WTC11 (cell line): Measurements from ENCODE around the gene CDC23. TPM values are rescaled to one million over a fixed set of nuclear protein-coding genes. Genes with fewer than 3 reads are reported as not detected.

Experiments used
- ATAC-seq: fragments of 200-7000 bp; cut with Tn5 transposase; 2 replicates; pipeline ENCODE4 v1.10.0; 2021; ENCODE audit warnings: mild to moderate bottlenecking, moderate library complexity
- CTCF ChIA-PET: fragments of 300-600 bp; sonication (Branson Sonifier 250); formaldehyde crosslinking; loops from one replicate; lab custom pipeline; 2021; ENCODE audit warnings: antibody characterized with exemption; lab: Charles Lee
- POLR2A ChIA-PET: fragments of 350-600 bp; sonication (Branson Sonifier 250); formaldehyde crosslinking; loops from one replicate; lab custom pipeline; 2021; ENCODE audit warnings: antibody characterized with exemption; lab: Charles Lee
- DNase-seq: peaks from one replicate; pipeline ENCODE4 v3.0.0; 2021; ENCODE audit warnings: low spot score
- H3K27ac Mint-ChIP-seq: 2 replicates; pipeline ENCODE4 v1.8.0; 2021; ENCODE audit warnings: mixed read lengths
- H3K27me3 Mint-ChIP-seq: 2 replicates; pipeline ENCODE4 v1.8.0; 2021; ENCODE audit warnings: low read depth, mild to moderate bottlenecking, moderate library complexity, mixed read lengths
- H3K36me3 Mint-ChIP-seq: 2 replicates; pipeline ENCODE4 v1.8.0; 2021; ENCODE audit warnings: mixed read lengths
- H3K4me1 Mint-ChIP-seq: 2 replicates; pipeline ENCODE4 v1.8.0; 2022; ENCODE audit warnings: mixed read lengths
- H3K4me3 Mint-ChIP-seq: 2 replicates; pipeline ENCODE4 v1.8.0; 2021; ENCODE audit warnings: mild to moderate bottlenecking, moderate library complexity, mixed read lengths
- H3K9me3 Mint-ChIP-seq: 2 replicates; pipeline ENCODE4 v1.8.0; 2021; ENCODE audit warnings: mixed read lengths
- CREB1 ChIP-seq: sonication (generic); formaldehyde crosslinking; IDR thresholded peaks from 2 replicates; pipeline ENCODE4 v1.8.0; 2023; ENCODE audit warnings: mild to moderate bottlenecking, missing genetic modification reagents
- IRF2 ChIP-seq: sonication (generic); formaldehyde crosslinking; IDR thresholded peaks from 2 replicates; pipeline ENCODE4 v1.8.0; 2022; ENCODE audit warnings: low read depth, missing genetic modification reagents, borderline replicate concordance
- NFE2L1 ChIP-seq: sonication (generic); formaldehyde crosslinking; IDR thresholded peaks from 2 replicates; pipeline ENCODE4 v1.8.1; 2023; ENCODE audit warnings: missing genetic modification reagents
- NFYB ChIP-seq: sonication (generic); formaldehyde crosslinking; conservative IDR thresholded peaks from 2 replicates; pipeline ENCODE4 v1.8.0; 2022; ENCODE audit warnings: low read depth, missing genetic modification reagents
- SOX15 ChIP-seq: fragments of 250-450 bp; sonication (Bioruptor Pico); IDR thresholded peaks from 2 replicates; pipeline ENCODE4 v1.9.0; 2021; ENCODE audit warnings: mild to moderate bottlenecking
- SP1 ChIP-seq: sonication (generic); formaldehyde crosslinking; conservative IDR thresholded peaks from 2 replicates; pipeline ENCODE4 v1.8.1; 2022; ENCODE audit warnings: missing genetic modification reagents
- ZNF416 ChIP-seq: fragments of 250-450 bp; sonication (Bioruptor Pico); IDR thresholded peaks from 2 replicates; pipeline ENCODE4 v1.9.0; 2021; ENCODE audit warnings: mild to moderate bottlenecking, inconsistent platforms
- total RNA-seq: library from RNA; stranded (reverse); gene quantifications from 3 replicates; pipeline ENCODE4 v1.2.3, GENCODE V29; 2021
- TF ChIP-seq, protein P1 (sequence below): fragments of 250-450 bp; sonication (Bioruptor Pico); IDR thresholded peaks from 2 replicates; pipeline ENCODE4 v2.1.2; 2022; ENCODE audit warnings: mild to moderate bottlenecking, moderate library complexity
- TF ChIP-seq, protein P2 (sequence below): sonication (generic); formaldehyde crosslinking; IDR thresholded peaks from 2 replicates; pipeline ENCODE4 v1.8.1; 2023; ENCODE audit warnings: mild to moderate bottlenecking, missing genetic modification reagents, borderline replicate concordance
- TF ChIP-seq, protein P3 (sequence below): fragments of 250-450 bp; sonication (Bioruptor Pico); IDR thresholded peaks from 2 replicates; pipeline ENCODE4 v1.8.0; 2021; ENCODE audit warnings: mild to moderate bottlenecking
- TF ChIP-seq, protein P4 (sequence below): sonication (generic); formaldehyde crosslinking; IDR thresholded peaks from 2 replicates; pipeline ENCODE4 v1.8.1; 2022; ENCODE audit warnings: low read depth, missing genetic modification reagents, borderline replicate concordance
- TF ChIP-seq, protein P5 (sequence below): sonication (generic); formaldehyde crosslinking; IDR thresholded peaks from 2 replicates; pipeline ENCODE4 v1.8.1; 2023; ENCODE audit warnings: mild to moderate bottlenecking, missing genetic modification reagents
- TF ChIP-seq, protein P6 (sequence below): sonication (generic); formaldehyde crosslinking; IDR thresholded peaks from 2 replicates; pipeline ENCODE4 v1.8.0; 2022; ENCODE audit warnings: mild to moderate bottlenecking, missing genetic modification reagents
- TF ChIP-seq, protein P7 (sequence below): sonication (generic); formaldehyde crosslinking; IDR thresholded peaks from 2 replicates; pipeline ENCODE4 v1.8.1; 2023; ENCODE audit warnings: mild to moderate bottlenecking, missing genetic modification reagents, moderate library complexity
- TF ChIP-seq, protein P8 (sequence below): fragments of 200-600 bp; IDR thresholded peaks from 2 replicates; pipeline ENCODE4 v1.8.0; 2022; ENCODE audit warnings: antibody characterized with exemption
- TF ChIP-seq, protein P9 (sequence below): fragments of 250-450 bp; sonication (Bioruptor Pico); IDR thresholded peaks from 2 replicates; pipeline ENCODE4 v1.9.0; 2021; ENCODE audit warnings: mild to moderate bottlenecking
- TF ChIP-seq, protein P10 (sequence below): sonication (generic); formaldehyde crosslinking; IDR thresholded peaks from 2 replicates; pipeline ENCODE4 v1.8.0; 2023; ENCODE audit warnings: missing genetic modification reagents

The CDC23 gene
- total RNA-seq, 1 experiment from 2014 or later: 43.8 TPM

DNA sequence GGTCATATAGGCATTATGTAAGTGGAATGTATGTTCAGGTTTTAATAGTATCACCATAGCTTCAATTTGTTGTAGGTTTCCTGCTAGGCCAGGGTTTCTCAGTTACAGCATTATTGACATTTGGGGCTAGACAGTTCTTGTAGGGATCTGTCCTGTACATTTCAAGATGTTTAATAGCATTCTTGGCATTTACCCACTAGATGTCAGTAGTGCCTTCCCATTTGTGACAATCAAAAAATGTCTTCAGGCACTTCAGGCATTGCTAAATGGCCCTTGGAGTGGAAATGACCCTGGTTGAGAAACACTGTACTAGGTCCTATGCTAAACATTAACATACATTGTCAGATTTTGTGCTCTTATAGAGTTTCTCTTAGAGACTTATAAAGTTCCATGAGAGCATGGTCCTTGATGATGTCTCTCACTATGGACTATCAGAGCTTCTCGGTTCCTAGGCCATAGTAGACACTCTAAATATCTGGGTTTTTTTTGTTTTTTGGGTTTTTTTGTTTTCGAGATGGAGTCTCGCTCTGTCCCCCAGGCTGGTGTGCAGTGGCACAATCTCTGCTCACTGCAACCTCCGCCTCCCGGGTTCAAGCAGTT is 32.8 kb downstream of the CDC23 start (continued):
- TF ChIP-seq, protein P1, sequence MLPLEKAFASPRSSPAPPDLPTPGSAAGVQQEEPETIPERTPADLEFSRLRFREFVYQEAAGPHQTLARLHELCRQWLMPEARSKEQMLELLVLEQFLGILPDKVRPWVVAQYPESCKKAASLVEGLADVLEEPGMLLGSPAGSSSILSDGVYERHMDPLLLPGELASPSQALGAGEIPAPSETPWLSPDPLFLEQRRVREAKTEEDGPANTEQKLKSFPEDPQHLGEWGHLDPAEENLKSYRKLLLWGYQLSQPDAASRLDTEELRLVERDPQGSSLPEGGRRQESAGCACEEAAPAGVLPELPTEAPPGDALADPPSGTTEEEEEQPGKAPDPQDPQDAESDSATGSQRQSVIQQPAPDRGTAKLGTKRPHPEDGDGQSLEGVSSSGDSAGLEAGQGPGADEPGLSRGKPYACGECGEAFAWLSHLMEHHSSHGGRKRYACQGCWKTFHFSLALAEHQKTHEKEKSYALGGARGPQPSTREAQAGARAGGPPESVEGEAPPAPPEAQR (CRISPR knock-in tag): no peak
- TF ChIP-seq, protein P2, sequence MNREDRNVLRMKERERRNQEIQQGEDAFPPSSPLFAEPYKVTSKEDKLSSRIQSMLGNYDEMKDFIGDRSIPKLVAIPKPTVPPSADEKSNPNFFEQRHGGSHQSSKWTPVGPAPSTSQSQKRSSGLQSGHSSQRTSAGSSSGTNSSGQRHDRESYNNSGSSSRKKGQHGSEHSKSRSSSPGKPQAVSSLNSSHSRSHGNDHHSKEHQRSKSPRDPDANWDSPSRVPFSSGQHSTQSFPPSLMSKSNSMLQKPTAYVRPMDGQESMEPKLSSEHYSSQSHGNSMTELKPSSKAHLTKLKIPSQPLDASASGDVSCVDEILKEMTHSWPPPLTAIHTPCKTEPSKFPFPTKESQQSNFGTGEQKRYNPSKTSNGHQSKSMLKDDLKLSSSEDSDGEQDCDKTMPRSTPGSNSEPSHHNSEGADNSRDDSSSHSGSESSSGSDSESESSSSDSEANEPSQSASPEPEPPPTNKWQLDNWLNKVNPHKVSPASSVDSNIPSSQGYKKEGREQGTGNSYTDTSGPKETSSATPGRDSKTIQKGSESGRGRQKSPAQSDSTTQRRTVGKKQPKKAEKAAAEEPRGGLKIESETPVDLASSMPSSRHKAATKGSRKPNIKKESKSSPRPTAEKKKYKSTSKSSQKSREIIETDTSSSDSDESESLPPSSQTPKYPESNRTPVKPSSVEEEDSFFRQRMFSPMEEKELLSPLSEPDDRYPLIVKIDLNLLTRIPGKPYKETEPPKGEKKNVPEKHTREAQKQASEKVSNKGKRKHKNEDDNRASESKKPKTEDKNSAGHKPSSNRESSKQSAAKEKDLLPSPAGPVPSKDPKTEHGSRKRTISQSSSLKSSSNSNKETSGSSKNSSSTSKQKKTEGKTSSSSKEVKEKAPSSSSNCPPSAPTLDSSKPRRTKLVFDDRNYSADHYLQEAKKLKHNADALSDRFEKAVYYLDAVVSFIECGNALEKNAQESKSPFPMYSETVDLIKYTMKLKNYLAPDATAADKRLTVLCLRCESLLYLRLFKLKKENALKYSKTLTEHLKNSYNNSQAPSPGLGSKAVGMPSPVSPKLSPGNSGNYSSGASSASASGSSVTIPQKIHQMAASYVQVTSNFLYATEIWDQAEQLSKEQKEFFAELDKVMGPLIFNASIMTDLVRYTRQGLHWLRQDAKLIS (CRISPR knock-in tag): no peak
- TF ChIP-seq NFE2L1: no peak
- TF ChIP-seq, protein P3, sequence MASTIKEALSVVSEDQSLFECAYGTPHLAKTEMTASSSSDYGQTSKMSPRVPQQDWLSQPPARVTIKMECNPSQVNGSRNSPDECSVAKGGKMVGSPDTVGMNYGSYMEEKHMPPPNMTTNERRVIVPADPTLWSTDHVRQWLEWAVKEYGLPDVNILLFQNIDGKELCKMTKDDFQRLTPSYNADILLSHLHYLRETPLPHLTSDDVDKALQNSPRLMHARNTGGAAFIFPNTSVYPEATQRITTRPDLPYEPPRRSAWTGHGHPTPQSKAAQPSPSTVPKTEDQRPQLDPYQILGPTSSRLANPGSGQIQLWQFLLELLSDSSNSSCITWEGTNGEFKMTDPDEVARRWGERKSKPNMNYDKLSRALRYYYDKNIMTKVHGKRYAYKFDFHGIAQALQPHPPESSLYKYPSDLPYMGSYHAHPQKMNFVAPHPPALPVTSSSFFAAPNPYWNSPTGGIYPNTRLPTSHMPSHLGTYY (CRISPR knock-in tag): no peak
- TF ChIP-seq, protein P4, sequence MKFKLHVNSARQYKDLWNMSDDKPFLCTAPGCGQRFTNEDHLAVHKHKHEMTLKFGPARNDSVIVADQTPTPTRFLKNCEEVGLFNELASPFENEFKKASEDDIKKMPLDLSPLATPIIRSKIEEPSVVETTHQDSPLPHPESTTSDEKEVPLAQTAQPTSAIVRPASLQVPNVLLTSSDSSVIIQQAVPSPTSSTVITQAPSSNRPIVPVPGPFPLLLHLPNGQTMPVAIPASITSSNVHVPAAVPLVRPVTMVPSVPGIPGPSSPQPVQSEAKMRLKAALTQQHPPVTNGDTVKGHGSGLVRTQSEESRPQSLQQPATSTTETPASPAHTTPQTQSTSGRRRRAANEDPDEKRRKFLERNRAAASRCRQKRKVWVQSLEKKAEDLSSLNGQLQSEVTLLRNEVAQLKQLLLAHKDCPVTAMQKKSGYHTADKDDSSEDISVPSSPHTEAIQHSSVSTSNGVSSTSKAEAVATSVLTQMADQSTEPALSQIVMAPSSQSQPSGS (CRISPR knock-in tag): no peak
- TF ChIP-seq, all 79 proteins: peak for 0

DNA sequence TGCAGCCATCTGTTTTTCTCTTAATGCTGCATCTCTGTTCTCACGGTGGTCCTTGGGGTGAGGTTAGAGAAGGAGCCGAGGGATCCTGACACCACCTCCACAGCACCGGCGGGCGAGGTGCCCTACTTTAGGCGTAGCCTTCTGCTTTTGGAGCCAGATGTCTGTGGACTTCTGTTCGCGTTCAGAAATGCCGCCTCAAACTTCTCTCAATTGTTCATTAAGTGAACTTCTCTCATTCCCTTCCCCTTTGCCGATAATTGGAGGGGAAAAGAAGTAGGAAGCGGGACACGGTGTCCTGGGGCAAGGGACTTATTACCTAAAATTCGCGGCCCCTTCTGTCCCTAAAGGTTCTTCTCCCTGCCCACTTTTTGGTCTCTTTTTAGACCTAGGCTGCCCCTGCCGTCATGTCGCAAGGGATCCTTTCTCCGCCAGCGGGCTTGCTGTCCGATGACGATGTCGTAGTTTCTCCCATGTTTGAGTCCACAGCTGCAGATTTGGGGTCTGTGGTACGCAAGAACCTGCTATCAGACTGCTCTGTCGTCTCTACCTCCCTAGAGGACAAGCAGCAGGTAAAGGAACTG is 33.8 kb downstream of the CDC23 start:
- H3K36me3 Mint-ChIP-seq: peaks cover 51% of the 10 kb centered on the region
- H3K4me3 Mint-ChIP-seq: no peak overlapping the region
- ATAC-seq: no peak; the same call in 1 of the 2 replicates
- H3K9me3 Mint-ChIP-seq: no peaks in the 10 kb centered on the region
- H3K27ac Mint-ChIP-seq: no peak overlapping the region
- peak; percentile 15 for DNase-seq
- H3K27me3 Mint-ChIP-seq: no peaks in the 10 kb centered on the region
- POLR2A ChIA-PET: interaction anchor here (0.6 to 1.2 kb wide), 13 partner anchors 9 to 396 kb away, joined by 3 to 14 read pairs (median 7); partner anchors contain the start of genes CDC23, CDC25C, ETF1 and FAM53C
- CTCF ChIA-PET: interaction anchor here (0.5 to 3.4 kb wide), 7 partner anchors 103 to 285 kb away, joined by 3 to 34 read pairs (median 6); partner anchors contain the start of genes CDC25C, EGR1 and KDM3B
- peaks cover 13% of the 10 kb centered on the region for H3K4me1 Mint-ChIP-seq
- TF ChIP-seq, protein P5, sequence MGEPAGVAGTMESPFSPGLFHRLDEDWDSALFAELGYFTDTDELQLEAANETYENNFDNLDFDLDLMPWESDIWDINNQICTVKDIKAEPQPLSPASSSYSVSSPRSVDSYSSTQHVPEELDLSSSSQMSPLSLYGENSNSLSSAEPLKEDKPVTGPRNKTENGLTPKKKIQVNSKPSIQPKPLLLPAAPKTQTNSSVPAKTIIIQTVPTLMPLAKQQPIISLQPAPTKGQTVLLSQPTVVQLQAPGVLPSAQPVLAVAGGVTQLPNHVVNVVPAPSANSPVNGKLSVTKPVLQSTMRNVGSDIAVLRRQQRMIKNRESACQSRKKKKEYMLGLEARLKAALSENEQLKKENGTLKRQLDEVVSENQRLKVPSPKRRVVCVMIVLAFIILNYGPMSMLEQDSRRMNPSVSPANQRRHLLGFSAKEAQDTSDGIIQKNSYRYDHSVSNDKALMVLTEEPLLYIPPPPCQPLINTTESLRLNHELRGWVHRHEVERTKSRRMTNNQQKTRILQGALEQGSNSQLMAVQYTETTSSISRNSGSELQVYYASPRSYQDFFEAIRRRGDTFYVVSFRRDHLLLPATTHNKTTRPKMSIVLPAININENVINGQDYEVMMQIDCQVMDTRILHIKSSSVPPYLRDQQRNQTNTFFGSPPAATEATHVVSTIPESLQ (CRISPR knock-in tag): no peak
- TF ChIP-seq NFYB (no peak), SOX15 (CRISPR knock-in tag) (no peak), IRF2 (CRISPR knock-in tag) (no peak), ZNF416 (CRISPR knock-in tag) (no peak), CREB1 (CRISPR knock-in tag) (no peak), SP1 (CRISPR knock-in tag) (no peak)
- TF ChIP-seq, protein P6, sequence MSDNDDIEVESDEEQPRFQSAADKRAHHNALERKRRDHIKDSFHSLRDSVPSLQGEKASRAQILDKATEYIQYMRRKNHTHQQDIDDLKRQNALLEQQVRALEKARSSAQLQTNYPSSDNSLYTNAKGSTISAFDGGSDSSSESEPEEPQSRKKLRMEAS: 0 out of 2 replicates have a peak, but pooled peaks have one; percentile 8
- TF ChIP-seq, protein P7, sequence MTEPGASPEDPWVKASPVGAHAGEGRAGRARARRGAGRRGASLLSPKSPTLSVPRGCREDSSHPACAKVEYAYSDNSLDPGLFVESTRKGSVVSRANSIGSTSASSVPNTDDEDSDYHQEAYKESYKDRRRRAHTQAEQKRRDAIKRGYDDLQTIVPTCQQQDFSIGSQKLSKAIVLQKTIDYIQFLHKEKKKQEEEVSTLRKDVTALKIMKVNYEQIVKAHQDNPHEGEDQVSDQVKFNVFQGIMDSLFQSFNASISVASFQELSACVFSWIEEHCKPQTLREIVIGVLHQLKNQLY (CRISPR knock-in tag): no peak
- TF ChIP-seq, protein P8, sequence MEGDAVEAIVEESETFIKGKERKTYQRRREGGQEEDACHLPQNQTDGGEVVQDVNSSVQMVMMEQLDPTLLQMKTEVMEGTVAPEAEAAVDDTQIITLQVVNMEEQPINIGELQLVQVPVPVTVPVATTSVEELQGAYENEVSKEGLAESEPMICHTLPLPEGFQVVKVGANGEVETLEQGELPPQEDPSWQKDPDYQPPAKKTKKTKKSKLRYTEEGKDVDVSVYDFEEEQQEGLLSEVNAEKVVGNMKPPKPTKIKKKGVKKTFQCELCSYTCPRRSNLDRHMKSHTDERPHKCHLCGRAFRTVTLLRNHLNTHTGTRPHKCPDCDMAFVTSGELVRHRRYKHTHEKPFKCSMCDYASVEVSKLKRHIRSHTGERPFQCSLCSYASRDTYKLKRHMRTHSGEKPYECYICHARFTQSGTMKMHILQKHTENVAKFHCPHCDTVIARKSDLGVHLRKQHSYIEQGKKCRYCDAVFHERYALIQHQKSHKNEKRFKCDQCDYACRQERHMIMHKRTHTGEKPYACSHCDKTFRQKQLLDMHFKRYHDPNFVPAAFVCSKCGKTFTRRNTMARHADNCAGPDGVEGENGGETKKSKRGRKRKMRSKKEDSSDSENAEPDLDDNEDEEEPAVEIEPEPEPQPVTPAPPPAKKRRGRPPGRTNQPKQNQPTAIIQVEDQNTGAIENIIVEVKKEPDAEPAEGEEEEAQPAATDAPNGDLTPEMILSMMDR: no peak
- TF ChIP-seq, protein P9, sequence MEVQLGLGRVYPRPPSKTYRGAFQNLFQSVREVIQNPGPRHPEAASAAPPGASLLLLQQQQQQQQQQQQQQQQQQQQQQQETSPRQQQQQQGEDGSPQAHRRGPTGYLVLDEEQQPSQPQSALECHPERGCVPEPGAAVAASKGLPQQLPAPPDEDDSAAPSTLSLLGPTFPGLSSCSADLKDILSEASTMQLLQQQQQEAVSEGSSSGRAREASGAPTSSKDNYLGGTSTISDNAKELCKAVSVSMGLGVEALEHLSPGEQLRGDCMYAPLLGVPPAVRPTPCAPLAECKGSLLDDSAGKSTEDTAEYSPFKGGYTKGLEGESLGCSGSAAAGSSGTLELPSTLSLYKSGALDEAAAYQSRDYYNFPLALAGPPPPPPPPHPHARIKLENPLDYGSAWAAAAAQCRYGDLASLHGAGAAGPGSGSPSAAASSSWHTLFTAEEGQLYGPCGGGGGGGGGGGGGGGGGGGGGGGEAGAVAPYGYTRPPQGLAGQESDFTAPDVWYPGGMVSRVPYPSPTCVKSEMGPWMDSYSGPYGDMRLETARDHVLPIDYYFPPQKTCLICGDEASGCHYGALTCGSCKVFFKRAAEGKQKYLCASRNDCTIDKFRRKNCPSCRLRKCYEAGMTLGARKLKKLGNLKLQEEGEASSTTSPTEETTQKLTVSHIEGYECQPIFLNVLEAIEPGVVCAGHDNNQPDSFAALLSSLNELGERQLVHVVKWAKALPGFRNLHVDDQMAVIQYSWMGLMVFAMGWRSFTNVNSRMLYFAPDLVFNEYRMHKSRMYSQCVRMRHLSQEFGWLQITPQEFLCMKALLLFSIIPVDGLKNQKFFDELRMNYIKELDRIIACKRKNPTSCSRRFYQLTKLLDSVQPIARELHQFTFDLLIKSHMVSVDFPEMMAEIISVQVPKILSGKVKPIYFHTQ (CRISPR knock-in tag): 0 out of 2 replicates have a peak, but pooled peaks have one; percentile 49
- TF ChIP-seq, protein P10, sequence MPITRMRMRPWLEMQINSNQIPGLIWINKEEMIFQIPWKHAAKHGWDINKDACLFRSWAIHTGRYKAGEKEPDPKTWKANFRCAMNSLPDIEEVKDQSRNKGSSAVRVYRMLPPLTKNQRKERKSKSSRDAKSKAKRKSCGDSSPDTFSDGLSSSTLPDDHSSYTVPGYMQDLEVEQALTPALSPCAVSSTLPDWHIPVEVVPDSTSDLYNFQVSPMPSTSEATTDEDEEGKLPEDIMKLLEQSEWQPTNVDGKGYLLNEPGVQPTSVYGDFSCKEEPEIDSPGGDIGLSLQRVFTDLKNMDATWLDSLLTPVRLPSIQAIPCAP (CRISPR knock-in tag): 0 out of 2 replicates have a peak, but pooled peaks have one; percentile 15
